C4-2B (cell line): ENCODE data around the gene ICE1.

Experiments
- H3K27ac ChIP-seq: fragments of 450-650 bp; 2 replicates; pipeline ENCODE4 v1.5.1; 2017
- CTCF ChIP-seq: fragments of 450-650 bp; conservative IDR thresholded peaks from 2 replicates; pipeline ENCODE4 v1.5.1; 2017; ENCODE audit warnings: mild to moderate bottlenecking
- ZFX ChIP-seq: fragments of 450-650 bp; IDR thresholded peaks from 2 replicates; pipeline ENCODE4 v1.6.1; 2017

Gene ICE1

GRCh38 chr5:5522336-5522735, 99.9 kb downstream of the ICE1 start:
- no peak overlapping the region for H3K27ac ChIP-seq

DNA sequence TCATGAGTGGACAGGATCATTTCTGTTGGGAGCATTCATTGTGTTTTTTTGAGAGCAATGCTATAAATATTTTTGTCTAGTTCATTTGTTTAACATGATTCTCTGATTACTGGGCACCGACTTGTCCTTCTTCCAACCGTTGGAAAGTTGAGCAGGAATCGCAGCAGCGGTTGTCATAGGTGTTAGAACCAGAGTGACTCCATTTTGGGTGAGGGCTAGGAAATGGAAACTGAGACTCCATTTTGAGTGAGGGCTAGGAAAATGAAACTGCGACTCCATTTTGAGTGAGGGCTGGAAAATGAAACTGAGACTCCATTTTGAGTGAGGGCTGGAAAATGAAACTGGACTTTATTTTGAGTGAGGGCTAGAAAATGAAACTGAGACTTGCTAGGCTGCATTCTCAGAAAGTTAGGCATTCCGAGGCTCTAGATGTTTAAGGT, 100.6 kb downstream of the ICE1 start:
- TF ChIP-seq ZFX, result no peak
- TF ChIP-seq CTCF, result no peak
- no peak overlapping the region for H3K27ac ChIP-seq

More at GRCh38 chr5:5522336-5522735, 99.9 kb downstream of the ICE1 start:
- TF ChIP-seq ZFX, result no peak
- no peak for TF ChIP-seq CTCF

GRCh38 chr5:5524327-5524726, 101.8 kb downstream of the ICE1 start:
- no peak overlapping the region for H3K27ac ChIP-seq

GRCh38 chr5:5531371-5531770, 108.9 kb downstream of the ICE1 start:
- TF ChIP-seq CTCF (no peak), ZFX (no peak)
- no peak overlapping the region for H3K27ac ChIP-seq

More at GRCh38 chr5:5524327-5524726, 101.8 kb downstream of the ICE1 start:
- no peak for TF ChIP-seq CTCF
- no peak for TF ChIP-seq ZFX

DNA sequence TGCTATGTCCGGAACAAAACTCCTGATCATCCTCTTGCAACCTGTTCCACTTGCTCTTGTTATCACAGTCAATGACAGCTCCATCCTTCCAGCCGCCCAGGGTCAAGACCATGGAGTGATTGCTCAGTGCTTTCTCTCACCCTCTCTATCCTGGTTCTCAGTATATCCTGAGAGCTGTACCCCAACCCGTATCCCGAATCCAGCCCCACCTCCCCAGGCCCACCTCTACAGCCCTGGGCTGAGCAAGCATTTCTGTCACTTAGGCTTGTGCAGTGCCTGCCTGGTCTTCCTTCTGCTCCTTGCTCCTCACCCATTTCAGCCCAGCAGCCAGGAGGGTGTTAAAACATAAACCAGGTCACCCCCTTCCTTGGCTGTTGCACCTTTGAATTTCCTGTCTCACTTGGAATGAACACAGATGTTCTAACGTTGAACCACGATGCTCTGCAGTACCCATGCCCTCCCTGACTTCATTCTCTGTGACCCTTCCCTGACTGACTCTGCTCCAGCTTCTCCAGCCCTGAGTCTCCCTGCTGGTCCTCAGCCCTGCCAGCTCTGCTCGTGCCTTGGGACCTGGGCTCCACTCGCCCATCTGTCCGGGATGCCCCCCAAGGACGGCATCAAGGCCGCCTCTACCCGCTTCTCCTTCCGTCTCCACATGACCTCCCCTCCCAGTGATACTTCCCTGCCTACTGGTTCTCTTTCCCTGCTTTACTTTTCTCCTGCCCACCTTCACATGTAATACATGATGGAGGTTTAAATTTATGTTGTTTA, 110.0 kb downstream of the ICE1 start:
- no peak overlapping the region for H3K27ac ChIP-seq
- no peak for TF ChIP-seq ZFX
- no peak for TF ChIP-seq CTCF

DNA sequence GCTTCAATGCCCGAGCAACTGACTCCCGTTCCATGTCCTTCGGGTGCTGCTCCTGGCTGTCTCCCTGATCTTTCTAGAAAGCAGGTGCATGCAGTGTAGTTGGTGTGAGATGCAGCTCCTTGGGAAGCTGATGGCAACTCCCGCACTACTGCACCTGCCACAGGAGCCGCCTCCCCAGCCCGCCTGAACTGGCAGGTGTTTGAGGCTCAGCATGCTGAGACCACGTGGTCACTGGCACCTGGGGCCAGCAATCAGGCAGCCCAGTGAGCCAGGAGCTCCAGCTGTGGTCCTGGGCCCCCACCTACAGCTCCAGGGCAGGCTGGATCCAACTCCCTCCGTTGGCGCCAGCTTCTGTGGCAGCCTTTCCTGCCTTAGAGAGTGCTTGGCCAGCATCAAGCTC, 111.5 kb downstream of the ICE1 start:
- H3K27ac ChIP-seq, result no peak overlapping the region
- no peak for TF ChIP-seq CTCF
- TF ChIP-seq ZFX, result no peak

GRCh38 chr5:5534333-5534732, 111.9 kb downstream of the ICE1 start:
- TF ChIP-seq ZFX (no peak), CTCF (no peak)

More at GRCh38 chr5:5534333-5534732, 111.9 kb downstream of the ICE1 start:
- H3K27ac ChIP-seq, result no peak overlapping the region
